Hematopoietic multipotent progenitor cell treated with erythropoietin and hydrocortisone succinate and interleukin-3 and kit ligand, for 8 days (in vitro differentiated cells): ENCODE results near the gene EEF1G.
A peak's percentile ranks its signal among the peaks of the same experiment; 100 is the strongest.

ENCODE experiments used
- DNase-seq: peaks from one replicate; pipeline ENCODE4 v3.0.0-alpha.2; 2015

The EEF1G gene

DNA sequence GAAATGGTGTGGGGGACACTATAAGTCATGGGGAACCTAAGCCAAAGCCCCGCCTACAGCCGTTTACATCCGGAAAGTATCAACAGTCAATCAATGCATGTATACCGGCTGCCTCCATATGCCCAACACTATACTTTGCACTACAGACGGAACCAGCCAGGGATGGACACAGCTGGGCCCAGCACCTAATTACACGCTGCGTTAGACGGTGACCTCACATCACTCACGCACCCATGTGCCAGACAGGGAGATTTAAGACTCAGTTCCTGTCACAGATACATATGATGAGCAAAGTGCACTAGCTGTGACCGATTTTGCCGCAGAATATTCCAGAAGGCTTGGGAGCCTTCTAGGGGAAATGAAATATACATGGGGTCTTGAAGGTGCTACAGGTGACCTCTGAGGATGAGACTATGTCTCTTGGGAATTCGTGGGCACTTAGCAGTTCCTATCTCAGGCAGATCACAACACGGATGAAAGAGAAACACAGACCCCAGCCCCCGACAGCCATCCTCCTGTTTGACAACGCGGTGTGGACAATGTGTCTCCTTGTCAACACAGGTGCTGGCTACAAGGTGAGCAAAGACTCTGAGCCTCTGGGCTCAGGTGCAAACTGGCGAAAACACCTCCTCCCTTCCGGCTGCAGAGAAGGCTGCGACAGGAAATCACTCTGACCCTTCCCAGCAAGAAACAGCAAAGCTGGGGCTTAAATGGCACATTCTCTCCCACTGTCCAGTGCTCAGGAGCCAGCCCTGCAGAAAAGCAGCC, 35.0 kb downstream of the EEF1G start:
- no peak for DNase-seq

DNA sequence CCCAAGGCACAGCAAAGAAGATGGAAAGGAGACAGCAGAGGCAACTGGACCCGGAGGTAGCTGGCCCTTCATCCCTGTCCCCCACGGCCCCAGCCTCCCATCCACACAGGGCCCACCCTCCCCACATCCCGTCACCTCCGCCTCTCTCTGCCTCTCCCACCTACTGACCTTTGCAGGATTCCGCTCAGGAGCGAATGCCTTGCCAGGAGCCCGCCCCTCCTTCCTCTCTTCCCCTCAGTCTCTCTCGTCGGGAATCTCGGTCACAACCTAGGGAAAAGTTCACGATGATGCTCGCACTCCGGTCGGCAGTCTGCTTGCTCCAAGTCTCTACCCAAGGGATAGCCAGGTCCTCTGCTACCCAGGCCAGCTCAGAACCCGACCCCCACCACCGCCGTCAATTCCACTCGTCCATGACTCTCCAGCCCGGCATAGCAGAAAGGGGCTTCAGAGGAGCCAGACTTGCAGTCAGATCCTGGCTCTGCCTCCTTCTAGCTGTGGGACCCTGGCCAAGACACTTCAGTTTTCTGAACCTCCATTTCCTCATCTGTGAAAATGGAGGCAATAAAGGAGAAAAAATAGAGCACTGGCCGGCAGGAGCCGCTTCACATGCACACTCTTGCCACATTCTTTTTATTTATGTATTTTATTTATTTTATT, 37.3 kb downstream of the EEF1G start:
- DNase-seq: no peak

DNA sequence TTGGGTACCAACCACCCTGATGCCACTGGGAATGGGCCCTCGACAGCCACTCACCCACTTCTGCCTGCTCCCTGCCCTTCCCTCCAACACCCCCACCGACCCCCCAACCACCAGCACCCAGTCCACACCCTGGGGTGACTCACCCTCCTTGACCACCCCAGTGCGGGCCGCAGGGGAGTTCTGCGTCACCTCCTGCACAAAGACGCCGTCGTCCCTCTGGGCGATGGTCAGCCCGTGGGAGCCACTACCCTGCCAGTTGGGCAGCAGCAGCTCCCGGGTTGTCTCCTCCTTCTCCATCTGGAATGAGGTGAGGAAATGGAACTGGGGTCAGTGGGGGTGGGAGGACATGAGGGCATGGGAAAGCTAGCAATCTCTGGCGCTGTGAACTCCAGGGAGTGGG, 37.9 kb downstream of the EEF1G start:
- DNase-seq: no peak

DNA sequence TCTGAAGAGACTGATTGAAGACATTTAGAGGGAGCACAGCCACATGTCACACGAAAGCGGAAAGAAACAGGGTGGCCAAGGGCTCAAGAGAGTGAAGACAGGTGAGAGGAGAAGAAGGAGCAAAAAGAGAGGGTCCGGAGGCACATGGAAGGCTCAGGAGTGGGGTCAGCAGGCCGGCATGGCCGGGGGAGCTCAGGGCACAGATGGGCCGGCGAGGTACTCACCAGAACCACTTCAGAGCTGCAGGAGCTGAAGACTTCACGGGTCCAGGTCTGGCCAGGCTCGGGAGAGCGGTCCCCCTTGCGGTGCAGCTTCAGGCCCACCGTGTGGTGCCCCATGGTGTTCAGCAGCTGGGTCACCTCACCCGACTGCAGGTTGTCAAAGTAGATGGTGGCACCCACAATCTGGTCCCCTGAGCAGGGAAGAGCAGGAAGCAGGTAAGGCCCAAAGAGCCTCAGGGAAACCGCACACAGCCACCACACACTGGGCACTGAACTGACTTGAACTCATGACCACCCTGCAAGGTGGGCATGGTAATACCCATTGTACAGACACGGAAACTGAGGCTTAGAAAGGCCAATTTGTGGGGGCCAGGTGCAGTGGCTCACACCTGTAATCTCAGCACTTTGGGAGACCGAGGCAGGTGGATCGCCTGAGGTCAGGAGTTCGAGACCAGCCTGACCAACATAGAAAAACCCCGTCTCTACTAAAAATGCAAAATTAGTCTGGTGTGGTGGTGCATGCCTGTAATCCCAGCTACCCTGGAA, 38.7 kb downstream of the EEF1G start:
- no peak for DNase-seq

DNA sequence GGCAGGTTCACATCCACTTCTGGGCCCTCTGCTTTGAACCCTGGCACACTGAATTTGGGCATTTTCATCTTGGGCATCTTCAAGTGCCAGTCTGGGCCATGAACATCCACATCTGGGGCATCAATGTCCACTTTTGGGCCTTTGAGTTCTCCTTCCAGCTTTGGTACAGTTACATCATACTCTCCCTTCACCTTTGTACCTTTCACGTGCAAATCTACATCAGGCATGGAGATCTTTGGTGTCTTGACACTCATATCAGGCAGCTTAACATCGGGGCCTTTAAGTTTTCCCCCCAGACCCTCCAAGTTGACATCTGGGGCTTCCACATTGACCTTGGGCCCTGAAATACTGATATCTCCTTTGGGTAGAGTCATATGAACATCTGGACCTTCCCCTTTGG, 41.6 kb downstream of the EEF1G start:
- no peak for DNase-seq

DNA sequence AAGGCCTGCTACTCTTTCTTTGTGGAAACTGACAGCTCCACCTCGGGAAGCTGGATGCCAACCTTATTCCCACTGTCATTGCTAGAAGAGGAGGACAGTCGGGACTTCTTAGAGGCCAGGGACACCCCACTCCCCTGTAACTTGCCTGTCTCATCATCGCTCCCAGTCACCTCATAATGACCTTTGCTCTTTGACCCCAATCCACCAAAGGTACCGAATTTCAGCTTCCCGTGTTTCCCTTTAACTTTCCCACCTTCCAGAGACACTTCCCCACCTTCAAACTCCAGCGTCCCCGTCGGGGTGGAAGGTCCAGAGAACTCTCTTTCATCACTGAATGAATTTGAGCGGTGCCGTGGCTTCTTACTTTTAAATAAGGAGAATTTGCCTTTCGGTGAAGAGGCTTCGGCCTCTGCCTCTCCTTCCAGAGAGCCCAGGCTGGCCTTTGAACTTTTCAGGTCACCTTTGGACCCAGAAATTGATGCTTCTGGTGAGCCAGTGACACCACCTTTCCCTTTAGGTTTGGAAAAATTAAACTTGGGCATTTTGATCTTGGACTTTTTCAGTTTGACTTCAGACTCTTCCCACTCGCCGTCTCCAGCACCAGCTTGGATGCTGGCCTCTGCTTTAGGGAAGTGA, 56.8 kb downstream of the EEF1G start:
- no peak for DNase-seq

DNA sequence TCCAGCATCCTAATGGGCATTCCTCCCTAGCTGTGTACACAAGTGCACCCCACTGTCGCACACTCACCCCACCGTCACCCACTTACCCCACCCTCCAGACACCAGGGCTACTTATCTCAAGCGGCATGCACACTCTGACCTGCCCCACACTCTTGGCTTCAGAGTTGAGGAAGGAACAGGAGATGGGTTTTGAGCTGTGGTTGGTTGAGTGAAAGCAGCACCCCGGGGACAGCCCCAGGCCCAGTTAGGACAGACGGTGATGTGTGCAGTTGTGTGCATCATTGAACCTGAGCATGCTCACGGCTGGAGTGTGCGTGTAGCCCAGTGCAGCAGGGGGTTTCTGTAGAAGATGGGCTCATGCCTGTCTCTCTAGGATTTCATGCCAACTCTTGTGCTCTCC, 59.5 kb downstream of the EEF1G start:
- DNase-seq: peak; percentile 32

DNA sequence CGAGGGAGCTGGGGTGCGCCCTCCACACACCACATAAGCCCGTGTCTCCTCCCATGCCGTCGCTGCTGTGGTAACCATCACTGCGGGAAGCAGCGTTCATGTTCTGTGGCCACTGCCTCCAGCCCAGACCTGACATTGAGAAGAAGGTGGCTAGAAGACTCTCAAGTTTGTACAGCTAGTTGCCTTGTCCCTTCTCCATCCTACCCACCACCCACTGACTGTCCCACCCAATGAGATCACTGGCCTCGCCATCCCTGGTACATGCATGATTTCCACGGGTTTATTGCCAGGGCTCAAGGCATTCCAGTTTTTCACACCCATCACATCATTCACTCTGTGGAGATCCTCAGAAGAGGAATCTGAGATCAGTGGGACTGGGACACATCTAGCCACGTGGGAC, 60.1 kb downstream of the EEF1G start:
- DNase-seq: no peak

DNA sequence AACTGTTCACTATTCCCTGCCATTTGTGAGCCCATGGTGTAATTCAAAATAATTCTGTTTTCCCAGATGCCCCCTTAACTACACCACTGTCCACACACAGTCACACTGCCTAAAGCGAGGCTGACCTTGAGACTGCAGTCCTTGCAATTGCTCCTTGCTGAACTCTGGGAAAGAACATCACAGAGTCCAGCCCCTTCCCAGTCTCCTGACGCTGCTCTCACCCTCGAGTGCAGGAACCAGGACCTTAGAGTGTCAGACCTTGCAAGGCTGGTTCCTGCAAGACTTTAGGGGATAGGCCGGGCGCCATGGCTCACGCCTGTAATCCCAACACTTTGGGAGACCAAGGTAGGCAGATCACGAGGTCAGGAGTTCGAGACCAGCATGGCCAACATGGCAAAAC, 60.7 kb downstream of the EEF1G start:
- no peak for DNase-seq
